Subcutaneous adipose tissue (tissue), 4 donors: ENCODE results near the gene DNM2. TPM values are rescaled to one million over a fixed set of nuclear protein-coding genes. Genes with fewer than 3 reads are reported as not detected.

Experiments used
- CTCF ChIP-seq: fragments of 450-650 bp; IDR thresholded peaks from one replicate; pipeline ENCODE4 v1.5.1; 2016; ENCODE audit warnings: low read depth, mild to moderate bottlenecking, control low read depth, antibody characterized with exemption, moderate library complexity
- total RNA-seq, 4 donors: library from RNA; depleted of rRNA; stranded (reverse); fragments of >200 nt; gene quantifications; one replicate each; pipeline ENCODE4 v1.1.0, GENCODE V29; 2016

DNM2 gene
- total RNA-seq, 4 donors from 2014 or later: 63.9 to 140 (median 91.5) TPM

DNA sequence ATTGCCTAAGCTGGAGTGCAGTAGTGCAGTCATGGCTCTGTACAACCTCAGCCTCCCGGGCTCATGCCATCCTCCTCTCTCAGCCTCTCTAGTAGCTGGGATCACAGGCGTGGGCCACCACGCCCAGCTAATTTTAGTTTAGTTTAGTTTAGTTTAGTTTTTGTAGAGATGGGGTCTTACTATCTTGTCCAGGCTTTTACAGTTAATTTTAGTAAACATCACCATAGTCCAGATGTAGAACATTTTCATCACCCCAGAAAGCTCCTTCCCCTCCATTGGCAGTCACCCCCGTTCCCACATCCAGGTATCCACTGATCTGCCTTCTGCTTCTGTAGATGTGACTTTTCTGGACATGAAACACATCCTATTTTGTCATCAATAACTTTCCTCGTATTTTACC lies 41.1 kb downstream of the DNM2 start:
- no peak for TF ChIP-seq CTCF

- no peak for TF ChIP-seq CTCF
Observed at GRCh38 chr19:10760273-10760944, 42.5 kb downstream of the DNM2 start.

DNA sequence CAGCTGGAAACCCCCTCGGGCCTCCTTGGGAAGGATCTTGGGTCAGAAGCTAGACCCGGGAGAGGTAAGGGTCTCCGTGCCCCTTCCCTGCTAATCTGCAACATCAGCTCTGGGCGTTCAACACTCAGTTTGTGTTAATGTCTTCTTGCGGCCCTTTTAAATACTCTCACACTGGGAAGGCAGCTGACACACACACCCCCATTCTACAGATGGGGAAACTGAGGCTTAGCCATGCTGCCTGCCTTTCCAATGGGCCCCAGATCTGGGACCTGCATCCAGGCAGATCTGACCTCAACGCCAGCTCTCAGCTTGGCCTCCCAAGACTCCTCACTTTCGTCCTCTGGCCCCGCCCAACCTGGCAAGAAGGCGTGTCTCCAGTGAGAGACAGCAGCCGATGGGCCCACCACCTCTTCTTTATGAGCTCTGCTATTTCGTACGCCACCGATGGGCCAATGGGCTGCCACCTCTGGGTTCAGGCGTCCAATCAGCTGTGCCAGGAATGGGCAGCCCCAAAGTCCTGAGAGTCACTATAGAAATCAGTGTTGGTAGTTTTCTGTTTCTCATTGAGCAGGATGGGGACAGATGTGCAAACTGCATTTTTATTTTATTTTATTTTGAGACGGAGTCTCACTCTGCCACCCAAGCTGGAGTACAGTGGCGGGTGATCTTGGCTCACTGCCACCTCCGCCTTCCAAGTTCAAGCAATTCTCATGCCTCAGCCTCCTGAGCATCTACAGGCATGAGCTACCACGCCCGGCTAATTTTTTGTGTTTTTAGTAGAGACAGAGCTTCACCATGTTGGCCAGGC lies 43.8 kb downstream of the DNM2 start:
- TF ChIP-seq CTCF: no peak

- TF ChIP-seq CTCF: no peak
Observed at GRCh38 chr19:10762656-10763055, 44.8 kb downstream of the DNM2 start.

- TF ChIP-seq CTCF: no peak
Observed at GRCh38 chr19:10763411-10763810, 45.5 kb downstream of the DNM2 start.

DNA sequence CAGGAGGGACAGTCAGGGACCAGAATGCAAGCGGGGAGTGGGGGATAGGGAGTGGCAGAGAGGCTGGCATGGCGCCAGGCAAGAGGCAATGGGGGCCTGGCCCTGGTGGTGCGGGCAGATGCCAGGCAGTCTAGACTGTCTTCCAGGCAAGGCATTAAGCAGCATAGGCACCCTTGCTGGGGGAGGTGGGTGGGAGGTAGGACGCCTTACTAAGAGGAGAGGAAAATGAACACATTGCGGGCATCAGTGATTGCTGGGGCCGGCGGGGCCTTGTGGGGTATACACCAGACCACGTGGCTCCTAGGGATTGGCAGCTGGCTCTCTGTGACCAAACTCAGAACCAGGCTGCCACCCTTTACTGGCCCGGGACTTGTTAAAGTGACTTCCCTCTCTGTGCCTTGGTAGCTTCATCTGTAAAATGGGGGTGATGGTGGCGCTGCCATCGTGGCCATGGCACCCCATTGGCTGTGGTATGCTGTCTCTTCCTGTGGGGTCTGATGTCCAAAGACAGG lies 46.0 kb downstream of the DNM2 start:
- no peak for TF ChIP-seq CTCF

GRCh38 chr19:10764340-10764894 lies 46.5 kb downstream of the DNM2 start:
- no peak for TF ChIP-seq CTCF
